IPS DF 4.7 (cell line): ENCODE data around the gene CEBPG.

Source experiments
- DNase-seq: peaks from one replicate; pipeline ENCODE4 v3.0.0-alpha.2; 2013; ENCODE audit warnings: low spot score; ENCODE audit errors: extremely low read depth

Gene CEBPG

DNA sequence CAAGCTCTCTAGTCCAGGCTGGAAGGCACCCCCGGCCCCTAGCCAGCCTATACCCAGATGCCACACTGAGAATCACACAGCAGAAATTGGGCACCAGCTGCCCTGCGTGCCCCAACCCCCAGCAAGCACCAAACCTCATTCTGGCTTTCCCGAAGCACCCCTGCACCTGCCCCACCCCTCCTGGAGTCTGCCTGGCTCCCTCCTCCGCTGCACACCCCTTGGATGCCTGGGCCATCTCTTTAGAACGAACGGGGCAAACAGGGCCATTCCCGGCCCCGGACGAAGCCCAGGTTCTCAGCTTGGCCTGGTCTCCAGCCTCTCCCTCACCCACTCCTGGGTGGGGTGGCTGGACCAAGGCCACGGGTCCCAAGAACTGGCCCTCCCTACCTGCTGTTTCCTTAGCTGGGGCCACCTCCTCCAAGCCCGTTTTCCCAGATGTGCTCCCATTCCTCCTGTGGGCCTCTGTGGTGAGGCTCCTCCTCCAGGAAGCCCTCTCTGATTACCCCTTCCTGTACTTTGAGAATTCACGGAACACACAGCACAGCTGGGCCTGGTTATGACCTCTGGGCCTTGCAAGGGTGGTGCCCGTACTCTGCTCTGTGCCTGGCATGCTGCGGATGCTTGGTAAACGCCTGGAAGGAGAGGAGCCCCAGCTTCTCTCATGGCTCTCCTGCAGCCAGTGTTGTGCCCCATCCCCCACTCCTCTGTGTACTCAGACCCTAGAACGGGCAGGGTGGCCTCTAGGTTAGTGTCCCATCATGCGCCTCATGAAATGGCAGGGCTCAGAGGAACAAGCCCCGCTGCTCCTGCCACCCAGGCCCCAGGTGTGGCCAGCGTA, 21.4 kb downstream of the CEBPG start:
- DNase-seq = no peak

DNA sequence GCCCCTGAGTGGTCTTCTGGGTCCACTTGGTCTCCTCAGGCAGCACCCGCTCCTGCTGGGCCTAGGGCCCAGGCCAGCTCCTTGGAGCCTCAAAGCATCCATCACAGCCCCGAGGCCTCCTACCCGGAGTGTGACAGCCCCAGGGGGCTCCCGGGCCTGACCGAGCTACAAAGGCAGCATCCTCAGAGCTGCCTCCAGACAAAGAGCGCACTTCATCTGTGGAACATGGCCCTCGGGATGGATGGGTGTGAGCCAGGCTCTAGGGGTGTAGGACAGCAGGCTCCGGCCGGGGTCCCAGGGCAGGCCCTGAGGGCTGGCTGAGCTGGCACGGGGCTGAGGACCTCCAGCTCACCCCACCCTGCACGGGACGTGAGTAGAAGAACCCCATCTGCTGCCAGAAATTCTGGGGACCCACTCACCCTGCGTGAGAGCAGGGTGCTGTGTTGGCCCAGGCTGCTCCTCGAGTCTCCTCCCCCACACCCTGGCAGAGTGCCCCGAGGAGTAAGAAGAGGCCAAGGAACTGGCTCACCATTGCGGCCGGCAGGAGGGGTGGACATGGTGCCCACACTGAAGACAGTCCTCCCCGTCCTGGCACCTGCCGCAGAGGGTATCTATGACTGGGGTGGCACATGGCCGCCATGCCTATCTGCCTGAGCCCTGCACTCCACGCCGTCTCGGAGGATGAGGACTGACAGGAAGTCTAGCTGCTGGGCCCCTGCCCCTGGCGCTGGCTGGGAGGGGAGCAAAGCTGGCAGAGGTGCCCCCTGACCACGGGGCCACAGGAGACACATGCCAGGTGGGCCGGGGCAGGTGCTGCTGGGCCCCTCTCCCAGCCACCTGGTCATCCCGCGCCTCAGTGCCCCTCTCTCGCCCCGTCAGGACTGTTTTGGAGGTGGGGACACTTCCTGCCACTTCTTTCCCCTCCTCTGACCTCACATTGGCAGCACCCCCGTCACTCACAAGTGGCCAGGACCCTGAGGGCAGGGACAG, 22.3 kb downstream of the CEBPG start:
- DNase-seq = no peak

DNA sequence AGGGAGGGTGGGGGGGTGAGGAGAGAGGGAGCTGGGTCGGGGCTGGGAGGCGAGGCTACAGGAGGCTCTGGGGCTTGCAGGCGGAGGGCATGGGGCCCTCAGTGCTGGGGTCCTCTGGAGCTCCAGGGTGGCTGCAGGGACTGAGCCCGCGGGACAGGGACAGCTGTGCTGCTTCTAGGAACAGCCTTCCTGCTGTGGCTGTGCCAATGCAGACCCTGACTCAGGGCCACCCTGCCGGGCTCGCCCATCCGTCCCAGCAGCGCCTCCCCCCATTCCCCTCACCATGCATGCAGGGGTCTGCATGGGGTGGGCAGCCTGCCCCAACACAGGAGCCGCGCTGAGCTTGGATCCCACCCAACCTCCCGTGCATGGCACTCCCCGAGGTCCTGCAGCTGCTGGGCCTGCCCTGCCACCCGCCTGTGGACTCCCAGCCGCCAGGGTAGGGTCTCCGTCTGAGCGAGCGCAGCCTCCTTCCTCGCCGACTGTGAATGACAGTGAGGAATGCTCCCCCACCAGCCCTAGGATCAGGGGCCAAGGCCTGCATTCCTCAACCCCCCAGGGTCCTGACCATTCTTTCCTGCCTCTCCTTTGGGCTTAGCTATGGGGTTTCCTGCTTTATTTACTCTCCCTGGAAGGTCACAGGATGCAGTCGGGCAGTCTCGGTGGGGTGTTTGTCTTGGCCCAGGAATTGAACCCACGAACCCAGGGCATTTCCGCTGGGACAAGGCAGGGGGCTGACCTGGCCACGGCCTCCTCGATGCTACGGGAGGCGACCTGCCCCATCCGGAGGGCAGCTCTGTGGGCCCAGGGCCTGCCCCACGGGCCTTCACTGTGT, 23.4 kb downstream of the CEBPG start:
- no peak for DNase-seq

DNA sequence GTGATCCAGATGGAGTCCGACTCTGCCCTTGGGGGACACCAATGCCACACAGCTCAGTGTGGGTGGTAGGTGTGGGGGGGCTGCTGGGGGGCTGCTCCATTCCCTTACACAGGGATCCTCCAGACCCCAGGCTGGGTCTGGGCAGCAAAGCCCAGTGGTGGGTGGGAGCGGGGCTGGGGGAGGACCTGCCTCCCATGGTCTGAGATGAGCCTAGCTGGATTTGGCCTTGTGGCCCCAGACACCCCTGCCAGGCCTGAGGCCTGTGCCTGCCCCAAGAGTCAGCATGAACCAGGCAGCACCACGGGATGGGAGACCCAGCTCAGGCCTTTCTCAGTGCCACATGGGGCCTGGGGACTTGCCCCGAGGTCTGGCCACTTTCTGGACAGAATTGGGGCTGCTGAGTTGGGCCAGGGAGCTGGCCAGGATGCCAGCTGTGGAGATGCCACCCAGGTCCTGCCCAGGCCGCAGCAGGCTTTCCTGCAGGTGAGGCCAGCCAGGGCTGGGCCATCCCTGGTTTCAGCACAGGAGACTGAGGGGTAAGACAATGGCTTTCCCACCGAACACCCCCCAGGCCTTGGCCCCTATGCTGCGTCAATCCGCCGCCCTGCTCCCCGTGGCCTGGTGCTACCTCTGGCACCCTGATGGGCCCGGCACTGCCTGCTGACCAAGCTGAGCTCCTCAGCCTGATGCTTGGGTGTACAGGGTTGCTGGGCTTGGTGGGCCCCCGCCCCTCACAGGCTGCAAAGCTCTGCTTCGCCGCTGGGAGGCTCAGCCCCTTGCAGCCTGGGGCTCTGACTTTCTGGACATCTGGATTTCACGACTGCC, 24.2 kb downstream of the CEBPG start:
- DNase-seq = no peak

DNA sequence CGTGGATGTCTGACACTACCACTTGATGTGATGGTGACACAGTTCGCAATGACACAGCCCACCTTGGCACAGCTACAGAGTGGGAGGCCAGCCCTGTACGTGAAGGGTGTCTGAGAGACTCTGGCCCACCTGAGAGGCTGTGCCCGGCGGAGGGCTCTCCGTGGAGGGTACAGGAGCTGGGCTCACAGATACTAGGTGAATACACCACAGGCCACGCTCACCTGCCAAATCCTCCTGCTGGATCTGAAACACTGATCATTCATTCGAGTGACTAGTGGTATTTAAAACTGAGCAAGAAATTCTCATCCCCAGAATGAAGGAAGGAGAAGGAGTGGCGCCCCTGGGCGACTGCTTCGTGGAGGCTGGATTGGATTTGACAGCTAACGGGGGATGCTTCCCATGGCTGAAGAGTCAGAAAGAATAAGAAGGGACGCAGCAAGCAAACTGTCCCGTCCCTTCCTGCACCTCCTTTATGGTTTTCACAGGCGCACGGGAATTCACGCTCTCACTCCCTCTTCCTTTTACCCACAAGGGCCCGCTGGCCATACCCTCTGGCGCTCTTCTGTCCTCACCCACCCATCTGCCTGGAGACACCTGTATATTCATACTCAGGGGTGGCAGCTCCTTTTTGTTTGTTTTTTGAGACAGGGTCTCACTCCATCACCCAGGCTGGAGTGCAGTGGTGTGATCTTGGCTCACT, 25.0 kb downstream of the CEBPG start:
- no peak for DNase-seq

DNA sequence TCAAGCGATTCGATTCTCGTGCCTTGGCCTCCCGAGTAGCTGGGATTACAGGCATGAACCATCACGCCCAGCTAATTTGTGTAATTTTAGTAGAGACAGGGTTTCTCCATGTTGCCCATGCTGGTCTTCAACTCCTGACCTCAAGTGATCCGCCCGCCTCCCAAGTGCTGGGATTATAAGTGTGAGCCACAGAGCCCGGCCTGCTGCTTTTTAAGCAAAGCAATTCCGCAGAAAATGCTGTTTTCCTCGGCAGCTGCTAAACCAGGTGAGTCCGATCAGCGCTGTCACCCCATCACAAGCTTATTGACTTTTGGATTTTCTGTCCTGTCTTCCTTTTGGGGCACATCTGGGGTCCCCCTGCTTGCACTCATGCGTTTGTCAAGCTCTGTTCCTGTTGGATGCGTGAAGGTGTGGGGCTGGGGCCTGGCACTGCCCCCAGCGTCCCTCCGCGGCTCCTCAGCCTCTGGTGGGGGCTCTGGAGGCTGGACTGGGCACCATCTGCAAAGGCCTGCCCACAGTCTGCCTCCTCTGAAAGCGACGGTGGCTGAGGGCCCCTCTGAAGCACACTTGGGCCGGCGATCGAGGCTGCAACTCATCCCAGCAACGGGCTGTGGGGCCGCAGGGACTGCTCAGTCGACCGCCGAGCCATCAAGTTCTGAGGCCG, 25.7 kb downstream of the CEBPG start:
- no peak for DNase-seq

DNA sequence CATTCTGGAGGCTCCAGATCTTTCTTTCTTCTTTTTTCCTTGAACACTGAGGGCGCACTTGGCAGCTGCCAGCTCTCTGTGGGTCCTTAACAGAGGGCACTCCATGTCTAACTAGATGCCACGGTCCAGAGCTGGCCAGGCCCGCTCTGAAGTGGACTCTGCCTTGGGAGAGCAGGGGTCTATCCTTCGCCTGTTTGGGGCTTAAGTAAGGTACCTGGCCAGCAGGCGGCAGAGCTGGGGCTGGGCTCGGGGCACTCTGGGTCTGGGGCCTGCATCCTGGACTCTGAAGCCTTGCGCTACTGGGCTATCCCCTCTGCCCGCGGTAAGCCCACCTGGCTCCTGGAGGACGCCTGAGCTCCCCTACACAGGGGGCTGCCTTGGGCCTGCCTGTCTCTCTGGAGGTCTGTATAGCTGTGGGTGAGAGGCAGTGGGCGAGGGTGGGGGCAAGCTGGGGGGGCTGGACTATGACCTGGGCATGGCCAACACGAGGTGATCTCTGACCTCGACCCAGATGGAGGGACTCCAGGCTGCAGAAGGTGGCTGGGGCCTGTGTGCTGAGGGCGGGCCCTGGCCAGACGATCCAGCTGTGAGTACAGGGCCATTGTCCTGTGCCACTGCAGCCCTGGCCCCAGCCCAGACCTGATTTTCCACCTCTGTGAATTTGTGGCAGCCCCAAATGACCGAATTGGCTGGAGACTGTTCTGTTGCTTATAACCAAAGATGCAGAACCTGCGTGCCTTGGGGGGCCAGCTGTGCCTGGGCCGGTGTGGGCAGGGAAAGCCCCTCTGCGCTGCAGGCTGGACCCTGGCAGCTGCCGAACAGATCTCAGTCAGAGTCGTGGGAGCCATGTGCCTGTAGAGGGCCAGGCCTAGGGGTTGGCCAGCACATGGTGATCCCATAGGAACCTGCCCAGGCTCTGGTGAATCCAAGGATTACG, 26.5 kb downstream of the CEBPG start:
- no peak for DNase-seq

DNA sequence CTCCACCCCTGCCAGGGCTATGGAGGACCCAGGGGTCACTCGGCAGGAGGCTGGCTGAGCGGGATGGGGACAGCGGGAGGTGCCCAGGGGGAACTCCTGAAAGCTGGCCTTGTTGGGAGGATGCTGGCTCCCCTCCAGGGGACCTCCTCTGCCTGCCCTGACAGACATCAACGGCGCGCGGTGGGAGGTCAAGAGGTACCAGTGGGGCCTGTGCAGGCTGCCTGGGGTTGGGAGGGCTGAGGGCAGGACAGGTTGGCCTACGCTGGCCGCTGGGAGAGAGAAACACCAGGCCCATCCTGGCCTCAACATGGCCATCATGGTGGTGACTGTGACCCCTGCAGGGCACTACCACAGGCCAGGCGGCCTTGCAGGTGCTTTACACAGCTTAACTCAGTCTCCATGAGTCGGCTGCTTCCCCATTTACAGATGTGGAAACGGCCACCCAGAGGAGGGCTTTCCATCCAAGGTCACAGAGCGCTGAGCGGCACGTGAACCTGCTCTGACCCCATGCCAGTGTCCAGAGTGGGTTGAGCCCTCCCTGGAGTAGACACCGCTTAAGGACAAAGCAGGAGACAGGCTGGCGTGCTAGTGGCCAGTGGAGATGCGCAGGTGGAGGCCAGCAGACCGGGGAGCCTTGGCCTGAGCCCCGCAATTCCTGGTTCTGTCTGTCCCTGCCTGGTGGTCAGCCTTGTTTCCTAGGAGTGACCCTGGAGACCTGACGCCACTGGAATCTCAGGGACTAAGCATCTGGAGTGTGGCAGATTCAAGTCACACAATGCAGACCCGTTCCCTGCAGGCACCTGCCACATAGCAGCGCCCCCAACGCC, 27.6 kb downstream of the CEBPG start:
- no peak for DNase-seq

DNA sequence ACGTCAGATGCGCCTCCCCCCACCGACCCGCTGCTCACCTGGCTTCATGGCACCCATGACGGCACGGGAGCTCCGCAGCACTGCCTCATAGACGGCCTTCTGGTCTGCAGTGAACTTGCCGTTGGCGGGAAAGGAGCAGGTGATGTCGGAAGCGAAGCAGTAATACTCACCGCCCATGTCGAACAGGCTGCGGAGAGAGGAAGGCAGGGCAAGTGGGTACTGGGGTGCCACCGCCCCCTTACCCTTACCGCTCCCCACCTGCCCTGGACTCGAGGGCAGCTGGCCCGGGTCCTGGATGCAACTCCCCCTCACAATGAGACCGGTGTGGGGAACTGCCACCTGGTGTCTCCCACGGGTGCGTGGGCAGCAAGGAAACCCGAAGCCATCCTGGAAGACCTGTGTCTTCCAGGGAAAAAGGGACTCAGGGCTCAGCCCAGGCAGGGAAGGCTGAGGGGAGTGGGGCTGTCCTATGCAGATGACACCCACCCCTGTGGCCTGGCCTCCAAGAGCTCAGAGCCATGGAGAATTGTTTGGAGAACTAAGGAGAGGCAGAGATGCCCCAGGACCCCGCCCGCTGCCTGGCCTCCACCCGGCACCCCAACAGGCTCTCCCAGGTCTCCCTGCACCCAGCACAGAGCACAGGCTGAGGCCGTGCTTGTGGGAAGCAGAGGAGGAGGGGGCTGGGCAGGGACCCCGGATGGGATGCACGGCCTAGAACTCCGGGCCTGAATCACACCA, 28.3 kb downstream of the CEBPG start:
- DNase-seq = no peak

DNA sequence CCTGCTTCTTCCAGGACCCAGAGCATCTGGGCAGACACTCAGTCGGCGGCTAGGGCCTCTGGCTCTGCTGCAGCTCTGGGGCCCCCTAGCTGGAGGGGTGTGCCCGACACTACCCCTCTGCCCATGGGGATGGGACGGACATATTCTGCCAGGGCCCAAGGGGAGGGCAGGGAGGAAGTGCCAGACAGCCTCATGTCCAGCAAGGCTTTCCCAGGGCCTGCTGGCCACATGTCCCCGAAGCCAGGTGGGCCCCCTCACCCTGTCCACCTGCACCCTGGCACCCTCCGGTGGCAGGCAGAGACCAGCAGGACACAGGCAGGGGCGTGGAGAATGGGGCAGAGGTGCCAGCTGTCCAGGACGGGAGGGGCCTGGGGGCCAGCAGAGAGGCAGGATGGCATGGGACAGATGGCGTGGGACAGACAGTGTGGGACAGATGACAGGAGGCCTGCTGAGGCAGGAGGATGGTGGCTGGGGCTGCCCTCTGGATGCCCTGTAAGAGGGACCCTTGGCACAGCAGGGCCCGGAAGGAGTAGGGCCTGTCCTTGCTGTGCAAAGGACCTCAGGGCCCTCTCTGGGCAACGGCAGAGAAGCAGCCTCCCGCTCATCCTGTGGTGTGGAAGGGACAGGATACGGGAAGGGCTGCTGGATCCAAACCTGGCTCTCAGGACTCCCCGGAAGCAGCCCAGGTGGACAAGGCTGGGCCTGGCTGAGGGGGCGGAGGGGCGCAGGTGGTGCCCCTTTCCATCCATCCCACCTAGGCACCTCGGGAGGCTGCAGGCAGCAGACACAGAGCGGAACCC, 29.1 kb downstream of the CEBPG start:
- DNase-seq = no peak

DNA sequence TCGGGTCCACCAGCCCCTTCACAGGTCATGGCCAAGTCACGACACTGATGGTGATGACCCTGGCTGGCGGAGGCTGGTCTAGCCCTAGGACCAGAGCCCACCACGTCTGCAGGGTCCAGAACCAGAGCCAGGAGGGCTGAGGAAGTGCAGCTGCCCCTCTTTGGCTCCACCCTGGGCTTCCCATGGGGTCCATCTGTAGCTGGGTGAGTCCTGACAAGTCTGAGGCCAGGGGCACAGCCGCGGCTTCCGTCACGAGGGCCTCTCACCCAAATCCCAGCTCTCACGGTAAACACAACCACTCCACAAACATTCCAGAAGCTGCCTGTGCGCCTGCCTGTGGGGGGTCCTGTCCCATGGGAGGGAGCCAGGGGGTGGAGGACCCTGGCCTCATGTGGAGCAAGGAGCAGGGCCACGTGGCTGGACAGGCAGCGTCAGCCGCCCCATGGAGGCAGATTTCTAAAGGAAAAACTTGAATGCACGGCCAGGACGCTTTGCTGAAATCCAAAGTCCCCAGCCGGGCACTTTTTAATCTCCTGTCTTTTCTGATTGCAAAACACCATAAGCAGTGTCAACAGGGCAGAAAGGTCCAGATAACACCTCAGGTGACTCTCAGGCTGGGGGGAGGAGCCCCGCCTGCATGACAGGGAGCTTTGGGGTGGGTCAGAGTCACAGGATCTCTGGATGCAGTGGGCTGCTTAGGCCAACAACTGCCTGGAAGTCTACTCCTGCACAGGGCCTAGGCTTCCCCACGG, 29.9 kb downstream of the CEBPG start:
- no peak for DNase-seq

DNA sequence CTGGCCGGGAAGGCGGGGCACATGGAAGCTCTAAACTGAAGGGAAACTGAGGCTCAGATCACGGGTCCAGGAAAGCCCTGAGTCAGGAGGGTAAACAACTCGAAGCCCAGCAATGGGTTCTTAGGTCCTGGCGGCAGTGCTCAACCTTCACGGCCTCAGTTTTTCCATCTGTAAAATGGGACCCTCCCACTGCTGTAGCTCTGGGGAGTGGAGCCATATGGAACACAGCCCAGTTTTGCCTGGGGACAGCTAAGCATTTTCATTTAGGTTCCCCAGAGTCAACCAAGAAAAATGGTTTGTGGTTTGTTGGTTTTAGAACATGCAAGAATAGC, 30.4 kb downstream of the CEBPG start:
- no peak for DNase-seq

DNA sequence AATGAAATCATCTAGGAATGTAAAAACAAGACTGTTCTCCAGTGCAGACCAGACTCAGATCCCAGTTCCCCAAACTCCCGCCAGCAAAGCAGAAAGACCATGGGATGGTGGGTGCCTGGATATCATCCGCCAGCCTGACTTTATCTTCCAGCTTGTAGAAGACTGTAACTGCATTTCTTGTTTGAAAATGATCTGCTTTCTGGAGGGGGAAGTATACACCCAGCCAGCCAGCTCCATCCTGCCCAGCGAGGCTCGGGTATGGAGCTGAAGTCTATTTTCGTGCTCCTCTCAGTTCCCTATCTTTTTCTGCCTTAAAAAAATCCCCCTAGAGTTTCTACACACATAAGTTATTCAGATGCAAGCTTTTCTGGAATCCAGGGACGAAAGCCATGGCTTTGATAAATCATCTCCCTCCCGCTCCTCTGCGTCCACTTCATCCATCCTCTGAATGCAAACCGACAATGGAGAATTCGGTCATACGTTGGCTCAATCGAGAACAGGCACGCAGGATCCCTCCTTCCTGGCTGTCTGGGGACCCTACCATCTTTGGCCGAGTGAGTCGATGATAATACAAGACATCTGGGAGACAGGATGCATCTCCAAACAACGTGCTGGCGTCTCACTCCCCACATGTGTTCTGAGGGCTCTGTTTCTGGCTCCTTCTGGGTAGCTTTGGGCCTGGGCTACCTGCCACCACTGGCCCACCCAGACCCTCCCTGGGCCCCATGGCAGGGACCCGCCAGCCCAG, 31.2 kb downstream of the CEBPG start:
- no peak for DNase-seq

DNA sequence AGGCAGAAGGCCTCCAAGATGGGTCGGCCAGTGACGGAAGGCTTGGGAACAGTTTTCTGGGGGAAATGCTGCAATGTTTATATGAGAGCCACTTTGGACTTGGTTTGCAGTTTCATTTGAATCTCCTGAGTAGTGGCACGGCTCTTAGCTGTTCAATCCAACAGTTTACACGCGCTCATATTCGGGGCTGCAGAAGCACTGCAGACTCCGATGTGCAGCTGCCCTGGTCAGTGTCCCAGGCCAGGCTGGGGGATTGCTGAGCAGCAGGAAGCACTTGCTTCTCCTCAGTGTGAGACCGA, 31.7 kb downstream of the CEBPG start:
- DNase-seq = no peak
